ENCODE data around the gene SPPL2A.
"Not testable (repeated sequence)": the region's sequence is repeated elsewhere in the genome, so short reads cannot be mapped to it uniquely, and the experiment has no call there.

DNA sequence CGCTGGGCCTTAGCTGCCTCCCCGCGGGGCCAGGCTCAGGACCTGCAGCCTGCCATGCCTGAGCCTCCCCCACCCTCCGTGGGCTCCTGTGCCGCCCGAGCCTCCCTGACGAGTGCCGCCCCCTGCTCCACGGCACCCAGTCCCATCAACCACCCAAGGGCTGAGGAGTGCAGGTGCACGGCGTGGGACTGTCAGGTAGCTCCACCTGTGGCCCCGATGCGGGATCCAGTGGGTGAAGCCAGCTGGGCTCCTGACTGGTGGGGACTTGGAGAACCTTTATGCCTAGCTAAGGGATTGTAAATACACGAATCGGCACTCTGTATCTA, 46.6 kb upstream of the SPPL2A start:
- TF ChIP-seq, protein P1, sequence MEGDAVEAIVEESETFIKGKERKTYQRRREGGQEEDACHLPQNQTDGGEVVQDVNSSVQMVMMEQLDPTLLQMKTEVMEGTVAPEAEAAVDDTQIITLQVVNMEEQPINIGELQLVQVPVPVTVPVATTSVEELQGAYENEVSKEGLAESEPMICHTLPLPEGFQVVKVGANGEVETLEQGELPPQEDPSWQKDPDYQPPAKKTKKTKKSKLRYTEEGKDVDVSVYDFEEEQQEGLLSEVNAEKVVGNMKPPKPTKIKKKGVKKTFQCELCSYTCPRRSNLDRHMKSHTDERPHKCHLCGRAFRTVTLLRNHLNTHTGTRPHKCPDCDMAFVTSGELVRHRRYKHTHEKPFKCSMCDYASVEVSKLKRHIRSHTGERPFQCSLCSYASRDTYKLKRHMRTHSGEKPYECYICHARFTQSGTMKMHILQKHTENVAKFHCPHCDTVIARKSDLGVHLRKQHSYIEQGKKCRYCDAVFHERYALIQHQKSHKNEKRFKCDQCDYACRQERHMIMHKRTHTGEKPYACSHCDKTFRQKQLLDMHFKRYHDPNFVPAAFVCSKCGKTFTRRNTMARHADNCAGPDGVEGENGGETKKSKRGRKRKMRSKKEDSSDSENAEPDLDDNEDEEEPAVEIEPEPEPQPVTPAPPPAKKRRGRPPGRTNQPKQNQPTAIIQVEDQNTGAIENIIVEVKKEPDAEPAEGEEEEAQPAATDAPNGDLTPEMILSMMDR (IDR thresholded peaks at IDR 0.05; ENCODE audit: poor library complexity), result not testable (repeated sequence)
- TF ChIP-seq EZH2 (IDR thresholded peaks at IDR 0.05; ENCODE audit: borderline replicate concordance), result not testable (repeated sequence)
